ENCODE measurements around the gene NAALAD2. TPM values are rescaled to one million over a fixed set of nuclear protein-coding genes. Genes with fewer than 3 reads are reported as not detected.

NAALAD2 gene
- total RNA-seq, 1 experiment from 2014 or later, result 2.1 TPM

GRCh38 chr11:90221803-90222458 is 87.5 kb downstream of the NAALAD2 start:
- Mint-ChIP-seq H3K27ac (peak overlapping the region; percentile 96 to 99 (median 99)), H3K4me3 (peak overlapping the region; percentile 99 to 100), H3K9me3 (peaks cover 5 to 12% of the 10 kb centered on the region in 2 experiments; a peak in 4 of 5 replicates), H3K27me3 (ENCODE audit: low read depth) (no peaks in the 10 kb centered on the region), H3K36me3 (ENCODE audit: insufficient read depth in 1 of 3, low read depth in 3 of 3) (peaks cover 9 to 22% (median 21%) of the 10 kb centered on the region in 3 experiments), H3K4me1 (peaks cover 51% of the 10 kb centered on the region in 2 experiments)
- peaks cover 38% of the 10 kb centered on the region; the same call in 1 of the 2 replicates for H3K79me2 ChIP-seq (ENCODE audit: insufficient read depth, low read length)
- no peak overlapping the region for H4K8ac ChIP-seq (replicated peaks; ENCODE audit: insufficient read length, low read depth, low read length)
- H2AFZ ChIP-seq (ENCODE audit: low read length), result no peak overlapping the region
- peak overlapping the region; percentile 71 for H3K18ac ChIP-seq (ENCODE audit: insufficient read length, low read depth, low read length)
- peak overlapping the region; percentile 89; the same call in 1 of the 2 replicates for H3K14ac ChIP-seq (ENCODE audit: insufficient read depth, low read length)
- H3K4me1 ChIP-seq (ENCODE audit: insufficient read depth, low read length), result no peaks in the 10 kb centered on the region; the same call in 1 of the 2 replicates
- H2BK20ac ChIP-seq (ENCODE audit: low read depth, low read length, poor library complexity, severe bottlenecking), result no peak overlapping the region
- H2BK12ac ChIP-seq (ENCODE audit: insufficient read length, low read depth, low read length), result no peak overlapping the region
- H3K4me2 ChIP-seq (ENCODE audit: insufficient read depth, insufficient read length, low read length), result peak overlapping the region; percentile 97
- no peak overlapping the region for H4K5ac ChIP-seq (ENCODE audit: insufficient read length, low read depth, low read length)
- no peak for TF ChIP-seq CTCF (conservative IDR thresholded peaks at IDR 0.05)
- peak overlapping the region; percentile 84 for H3K9ac ChIP-seq (ENCODE audit: extremely low read depth, insufficient read length, low read length)
- H4K20me1 ChIP-seq (ENCODE audit: control insufficient read depth, insufficient read depth, insufficient read length), result no peaks in the 10 kb centered on the region
- no CpG with 5 or more reads among the region's 16 CpGs for WGBS (ENCODE audit: extremely low coverage, insufficient read length, low lambda C conversion rate)
- no peaks in the 10 kb centered on the region for H3K9me3 ChIP-seq (ENCODE audit: control insufficient read depth, low read depth, low read length)
- no peak overlapping the region for H4K91ac ChIP-seq (ENCODE audit: insufficient read length, low read depth, low read length)
- H2AK5ac ChIP-seq (ENCODE audit: insufficient read length, low read length), result no peak overlapping the region
- peaks cover 6% of the 10 kb centered on the region for H3K23me2 ChIP-seq (ENCODE audit: insufficient read length, low read depth, low read length, poor library complexity, severe bottlenecking)
- no peak overlapping the region for H2BK5ac ChIP-seq (ENCODE audit: insufficient read length, low read length)
- H3K27ac ChIP-seq (ENCODE audit: insufficient read length, low read depth, low read length), result no peak overlapping the region
- no peaks in the 10 kb centered on the region for H3K27me3 ChIP-seq (ENCODE audit: insufficient read depth, low read length)
- H3K4ac ChIP-seq (ENCODE audit: low read depth, low read length), result no peak overlapping the region
- H2BK120ac ChIP-seq (ENCODE audit: low read depth, low read length, poor library complexity, severe bottlenecking), result no peak overlapping the region
- no peak overlapping the region for H3T11ph ChIP-seq (ENCODE audit: low read length)
- no peak overlapping the region for H2BK15ac ChIP-seq (ENCODE audit: low read depth, low read length)
- no peak overlapping the region for H3K23ac ChIP-seq (ENCODE audit: insufficient read length, low read depth, low read length)
- no peak for DNase-seq
- no peak overlapping the region for H3K56ac ChIP-seq (ENCODE audit: insufficient read length, low read depth, low read length)
- peaks cover 4% of the 10 kb centered on the region for H3K79me1 ChIP-seq (ENCODE audit: insufficient read depth, low read depth, low read length, poor library complexity, severe bottlenecking)
